ENCODE measurements around the gene NECAP2.

DNA sequence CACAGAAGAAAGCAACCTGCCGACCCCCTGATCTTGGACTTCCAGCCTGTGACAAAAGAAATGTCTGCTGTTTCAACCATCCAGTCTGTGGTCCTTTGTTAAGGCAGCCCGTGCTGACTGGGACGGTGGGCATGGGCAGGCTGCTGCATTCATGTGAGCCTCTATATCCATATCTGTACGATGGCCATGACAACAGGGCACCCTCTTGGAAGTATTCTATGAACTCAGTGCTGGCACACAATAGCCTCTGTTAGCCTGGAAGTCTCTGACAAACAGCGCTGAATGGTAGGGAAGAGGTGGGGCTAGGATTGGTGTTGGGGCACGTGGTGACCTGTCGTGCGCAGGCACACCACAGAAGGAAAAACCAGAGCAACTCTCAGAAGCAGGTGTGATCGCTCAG lies 33.7 kb upstream of the NECAP2 start:
- TF ChIP-seq SUZ12 (IDR thresholded peaks at IDR 0.05; ENCODE audit: extremely low read depth, insufficient read depth, insufficient read length) (no peak), YY1 (IDR thresholded peaks at IDR 0.05; ENCODE audit: insufficient read depth, insufficient read length) (no peak)

All from NT2/D1 (cell line).